ENCODE measurements around the gene BABAM2.

BABAM2 gene

GRCh38 chr2:27886322-27886721 lies 4.2 kb upstream of the BABAM2 start:
- Histone ChIP-seq H3K9me3 (ENCODE audit: insufficient read depth, low read length) (no peaks in the 10 kb centered on the region), H4K20me1 (ENCODE audit: low read depth, low read length) (no peaks in the 10 kb centered on the region), H2AFZ (ENCODE audit: low read depth, low read length, severe bottlenecking) (no peak overlapping the region), H3K27ac (ENCODE audit: low read depth, low read length) (no peak overlapping the region), H3K79me2 (ENCODE audit: insufficient read depth, low read length) (no peaks in the 10 kb centered on the region), H3K9me2 (replicated peaks; ENCODE audit: insufficient read depth, low read length) (no peaks in the 10 kb centered on the region), H3K4me3 (ENCODE audit: insufficient read depth, low read length, poor library complexity, severe bottlenecking) (no peak overlapping the region), H3K27me3 (ENCODE audit: low read length) (no peaks in the 10 kb centered on the region), H3K36me3 (ENCODE audit: low read length) (no peaks in the 10 kb centered on the region), H3F3A (ENCODE audit: insufficient read depth) (peaks cover 5% of the 10 kb centered on the region; the same call in 1 of the 2 replicates), H3K4me2 (ENCODE audit: low read depth, low read length, poor library complexity, severe bottlenecking) (no peak overlapping the region), H3K9ac (ENCODE audit: low read length) (no peak overlapping the region)
- no peak for TF ChIP-seq EZH2phosphoT487 (conservative IDR thresholded peaks at IDR 0.05; ENCODE audit: low read length)
- TF ChIP-seq, protein P1, sequence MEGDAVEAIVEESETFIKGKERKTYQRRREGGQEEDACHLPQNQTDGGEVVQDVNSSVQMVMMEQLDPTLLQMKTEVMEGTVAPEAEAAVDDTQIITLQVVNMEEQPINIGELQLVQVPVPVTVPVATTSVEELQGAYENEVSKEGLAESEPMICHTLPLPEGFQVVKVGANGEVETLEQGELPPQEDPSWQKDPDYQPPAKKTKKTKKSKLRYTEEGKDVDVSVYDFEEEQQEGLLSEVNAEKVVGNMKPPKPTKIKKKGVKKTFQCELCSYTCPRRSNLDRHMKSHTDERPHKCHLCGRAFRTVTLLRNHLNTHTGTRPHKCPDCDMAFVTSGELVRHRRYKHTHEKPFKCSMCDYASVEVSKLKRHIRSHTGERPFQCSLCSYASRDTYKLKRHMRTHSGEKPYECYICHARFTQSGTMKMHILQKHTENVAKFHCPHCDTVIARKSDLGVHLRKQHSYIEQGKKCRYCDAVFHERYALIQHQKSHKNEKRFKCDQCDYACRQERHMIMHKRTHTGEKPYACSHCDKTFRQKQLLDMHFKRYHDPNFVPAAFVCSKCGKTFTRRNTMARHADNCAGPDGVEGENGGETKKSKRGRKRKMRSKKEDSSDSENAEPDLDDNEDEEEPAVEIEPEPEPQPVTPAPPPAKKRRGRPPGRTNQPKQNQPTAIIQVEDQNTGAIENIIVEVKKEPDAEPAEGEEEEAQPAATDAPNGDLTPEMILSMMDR (IDR thresholded peaks at IDR 0.05; ENCODE audit: insufficient read depth, low read length, poor library complexity, severe bottlenecking): no peak

DNA sequence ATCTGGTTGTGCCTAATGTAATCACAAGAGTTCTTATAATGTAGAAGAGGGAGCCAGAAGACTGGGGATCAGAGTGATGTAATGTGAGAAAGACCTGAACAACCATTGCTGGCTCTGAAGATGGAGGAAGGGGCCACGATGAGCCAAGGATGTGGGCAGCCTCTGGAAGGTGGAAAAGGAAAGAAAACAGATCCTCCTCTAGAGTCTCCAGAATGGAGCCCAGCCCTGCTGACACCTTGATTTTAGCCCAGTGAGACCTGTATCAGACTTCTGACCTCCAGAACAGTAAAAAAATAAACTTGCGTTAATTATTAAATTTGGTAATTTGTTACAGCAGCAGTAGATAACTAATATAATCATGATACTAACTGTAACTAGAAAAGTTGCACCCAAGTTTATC lies 3.4 kb upstream of the BABAM2 start:
- H4K20me1 ChIP-seq (ENCODE audit: low read depth, low read length): no peaks in the 10 kb centered on the region
- TF ChIP-seq, protein P1 (IDR thresholded peaks at IDR 0.05; ENCODE audit: insufficient read depth, low read length, poor library complexity, severe bottlenecking): no peak
- no peak for TF ChIP-seq EZH2phosphoT487 (conservative IDR thresholded peaks at IDR 0.05; ENCODE audit: low read length)
- H3K4me2 ChIP-seq (ENCODE audit: low read depth, low read length, poor library complexity, severe bottlenecking): no peak overlapping the region
- no peaks in the 10 kb centered on the region for H3K27me3 ChIP-seq (ENCODE audit: low read length)
- H3K9me2 ChIP-seq (replicated peaks; ENCODE audit: insufficient read depth, low read length): no peaks in the 10 kb centered on the region
- H3F3A ChIP-seq (ENCODE audit: insufficient read depth): peaks cover 13% of the 10 kb centered on the region
- H3K9ac ChIP-seq (ENCODE audit: low read length): no peak overlapping the region
- H3K79me2 ChIP-seq (ENCODE audit: insufficient read depth, low read length): peaks cover 6% of the 10 kb centered on the region; the same call in 1 of the 2 replicates
- no peaks in the 10 kb centered on the region for H3K9me3 ChIP-seq (ENCODE audit: insufficient read depth, low read length)
- no peak overlapping the region for H3K4me3 ChIP-seq (ENCODE audit: insufficient read depth, low read length, poor library complexity, severe bottlenecking)
- H2AFZ ChIP-seq (ENCODE audit: low read depth, low read length, severe bottlenecking): no peak overlapping the region
- no peak overlapping the region for H3K27ac ChIP-seq (ENCODE audit: low read depth, low read length)
- no peaks in the 10 kb centered on the region for H3K36me3 ChIP-seq (ENCODE audit: low read length)

- H3K9ac ChIP-seq (ENCODE audit: low read length): no peak overlapping the region
- peaks cover 13% of the 10 kb centered on the region for H3K79me2 ChIP-seq (ENCODE audit: insufficient read depth, low read length)
- H3K9me3 ChIP-seq (ENCODE audit: insufficient read depth, low read length): no peaks in the 10 kb centered on the region
- H3K36me3 ChIP-seq (ENCODE audit: low read length): no peaks in the 10 kb centered on the region
- no peaks in the 10 kb centered on the region for H3K9me2 ChIP-seq (replicated peaks; ENCODE audit: insufficient read depth, low read length)
- no peak overlapping the region for H2AFZ ChIP-seq (ENCODE audit: low read depth, low read length, severe bottlenecking)
- no peaks in the 10 kb centered on the region for H4K20me1 ChIP-seq (ENCODE audit: low read depth, low read length)
- TF ChIP-seq EZH2phosphoT487 (conservative IDR thresholded peaks at IDR 0.05; ENCODE audit: low read length): no peak
- TF ChIP-seq, protein P1 (IDR thresholded peaks at IDR 0.05; ENCODE audit: insufficient read depth, low read length, poor library complexity, severe bottlenecking): no peak
- H3K27ac ChIP-seq (ENCODE audit: low read depth, low read length): no peak overlapping the region
- no peak overlapping the region for H3K4me2 ChIP-seq (ENCODE audit: low read depth, low read length, poor library complexity, severe bottlenecking)
- peaks cover 20% of the 10 kb centered on the region for H3F3A ChIP-seq (ENCODE audit: insufficient read depth)
- H3K4me3 ChIP-seq (ENCODE audit: insufficient read depth, low read length, poor library complexity, severe bottlenecking): no peak overlapping the region
- H3K27me3 ChIP-seq (ENCODE audit: low read length): no peaks in the 10 kb centered on the region
Measured at GRCh38 chr2:27887830-27888229, 2.7 kb upstream of the BABAM2 start.

All from SU-DHL-6 (cell line).